ENCODE data around the gene CHN1.

DNA sequence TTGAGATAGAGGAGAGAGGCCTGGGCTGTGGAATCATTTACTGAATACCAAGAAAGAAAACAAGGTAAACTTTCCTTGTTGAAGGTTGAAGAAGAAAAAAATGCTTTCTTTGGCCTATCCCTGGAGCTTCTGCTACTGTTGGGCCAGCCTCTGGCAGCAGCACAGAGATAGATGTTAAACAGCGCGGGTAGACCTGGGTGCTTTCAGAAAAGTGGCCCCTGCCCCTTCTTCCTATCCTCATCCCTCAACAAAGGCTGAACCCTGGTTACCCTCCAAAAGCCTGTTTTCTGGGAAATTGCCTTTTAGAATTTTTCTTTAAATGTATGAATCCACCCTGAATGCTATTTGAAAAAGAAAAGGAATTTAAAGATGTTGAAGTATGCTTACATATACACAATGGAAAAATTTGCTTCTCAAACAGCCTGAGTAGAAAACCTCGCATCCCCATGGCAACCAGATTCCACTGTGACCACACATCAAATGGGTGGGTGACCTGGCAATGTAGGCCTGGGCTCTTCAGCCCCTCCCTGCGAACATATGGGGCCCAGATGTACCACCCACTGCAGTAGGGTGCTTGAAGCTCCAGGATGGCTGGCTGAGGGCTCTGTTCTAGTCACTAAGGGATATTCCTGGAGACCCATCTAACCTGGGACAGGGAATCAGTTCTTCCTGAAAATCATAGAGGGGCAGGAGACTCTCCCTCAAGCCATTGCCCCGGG, 217.5 kb downstream of the CHN1 start:
- TF ChIP-seq, protein P1, sequence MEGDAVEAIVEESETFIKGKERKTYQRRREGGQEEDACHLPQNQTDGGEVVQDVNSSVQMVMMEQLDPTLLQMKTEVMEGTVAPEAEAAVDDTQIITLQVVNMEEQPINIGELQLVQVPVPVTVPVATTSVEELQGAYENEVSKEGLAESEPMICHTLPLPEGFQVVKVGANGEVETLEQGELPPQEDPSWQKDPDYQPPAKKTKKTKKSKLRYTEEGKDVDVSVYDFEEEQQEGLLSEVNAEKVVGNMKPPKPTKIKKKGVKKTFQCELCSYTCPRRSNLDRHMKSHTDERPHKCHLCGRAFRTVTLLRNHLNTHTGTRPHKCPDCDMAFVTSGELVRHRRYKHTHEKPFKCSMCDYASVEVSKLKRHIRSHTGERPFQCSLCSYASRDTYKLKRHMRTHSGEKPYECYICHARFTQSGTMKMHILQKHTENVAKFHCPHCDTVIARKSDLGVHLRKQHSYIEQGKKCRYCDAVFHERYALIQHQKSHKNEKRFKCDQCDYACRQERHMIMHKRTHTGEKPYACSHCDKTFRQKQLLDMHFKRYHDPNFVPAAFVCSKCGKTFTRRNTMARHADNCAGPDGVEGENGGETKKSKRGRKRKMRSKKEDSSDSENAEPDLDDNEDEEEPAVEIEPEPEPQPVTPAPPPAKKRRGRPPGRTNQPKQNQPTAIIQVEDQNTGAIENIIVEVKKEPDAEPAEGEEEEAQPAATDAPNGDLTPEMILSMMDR (IDR thresholded peaks at IDR 0.05): no peak
- TF ChIP-seq POLR2A (IDR thresholded peaks at IDR 0.05): no peak
